SK-N-MC (cell line): ENCODE data around the gene JPT2.

ENCODE experiments used
- EZH2 ChIP-seq: fragments of 200-600 bp; sonication (generic); IDR thresholded peaks from one replicate; pipeline ENCODE4 v1.6.1; 2017; ENCODE audit warnings: antibody characterized with exemption
- FOXP2 ChIP-seq: optimal IDR thresholded peaks from 2 replicates; pipeline ENCODE3; 2011; ENCODE audit warnings: mild to moderate bottlenecking, moderate library complexity; ENCODE audit not compliant: insufficient read depth; ENCODE audit errors: extremely low read length, control extremely low read depth
- POLR2AphosphoS5 ChIP-seq: IDR thresholded peaks from 2 replicates; pipeline ENCODE4 v1.6.1; 2012; ENCODE audit warnings: mild to moderate bottlenecking, low read depth, low read length, borderline replicate concordance

DNA sequence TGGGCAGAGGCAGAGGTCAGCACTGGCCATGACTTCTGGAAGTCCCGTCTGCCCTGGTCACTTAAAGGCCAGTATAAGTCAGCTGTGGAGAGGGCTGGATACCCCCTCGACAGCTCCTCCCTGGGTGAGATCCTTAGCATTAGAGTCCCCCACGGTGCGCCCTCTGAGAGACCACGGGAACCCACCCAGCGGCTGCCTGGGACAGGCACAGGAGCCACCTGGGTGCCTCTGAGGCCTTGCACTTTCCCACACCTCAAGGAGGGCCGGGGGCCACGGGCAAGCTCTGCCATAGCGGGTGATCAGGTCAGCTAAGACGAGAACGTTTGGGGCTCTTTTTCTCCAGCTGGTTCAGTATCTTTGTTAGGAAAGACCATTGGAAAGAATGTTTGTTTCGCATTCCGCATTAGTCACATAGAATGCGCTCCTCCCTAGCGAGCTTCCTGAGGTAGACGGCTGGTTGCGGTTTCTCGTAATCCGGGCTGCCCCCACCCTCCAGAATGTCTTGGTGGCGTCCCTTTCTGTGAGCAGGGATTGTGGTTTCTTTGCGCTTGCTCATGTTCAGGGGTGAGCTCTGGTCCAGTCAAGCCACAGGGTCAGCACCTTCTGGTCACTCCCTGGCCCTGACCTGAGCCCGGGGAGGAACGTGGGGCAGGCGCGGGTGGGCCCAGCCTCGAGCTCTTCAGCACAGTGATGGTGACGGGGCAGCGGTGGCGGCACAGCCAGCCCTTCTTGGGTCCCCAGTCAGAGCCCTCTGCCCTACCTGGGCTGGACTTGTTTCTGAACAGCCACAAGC is 68.0 kb downstream of the JPT2 start:
- TF ChIP-seq EZH2 (no peak), POLR2AphosphoS5 (no peak), FOXP2 (no peak)
